GM18508 (cell line): Measurements from ENCODE around the gene SDC3.
"Not testable (repeated sequence)": the region's sequence is repeated elsewhere in the genome, so short reads cannot be mapped to it uniquely, and the experiment has no call there.

Source experiments
- ATAC-seq: cut with Tn5 transposase; IDR thresholded peaks from one replicate; pipeline ENCODE4 v1.9.1; 2021; ENCODE audit warnings: moderate number of reproducible peaks; ENCODE audit not compliant: insufficient read depth, unreplicated experiment

Gene SDC3

GRCh38 chr1:30879126-30879786 lies 29.3 kb downstream of the SDC3 start:
- ATAC-seq: no peak

GRCh38 chr1:30878559-30878958 lies 30.0 kb downstream of the SDC3 start:
- ATAC-seq: no peak

- no peak for ATAC-seq
Measured at GRCh38 chr1:30878016-30878415, 30.5 kb downstream of the SDC3 start.

- ATAC-seq: no peak
Measured at GRCh38 chr1:30877205-30877912, 31.2 kb downstream of the SDC3 start.

- ATAC-seq: no peak
Measured at GRCh38 chr1:30876451-30877204, 31.9 kb downstream of the SDC3 start.

GRCh38 chr1:30875916-30876315 lies 32.6 kb downstream of the SDC3 start:
- no peak for ATAC-seq

GRCh38 chr1:30875197-30875596 lies 33.4 kb downstream of the SDC3 start:
- ATAC-seq: no peak

- ATAC-seq: no peak
Measured at GRCh38 chr1:30874176-30874575, 34.4 kb downstream of the SDC3 start.

- no peak for ATAC-seq
Measured at GRCh38 chr1:30872948-30873263, 35.7 kb downstream of the SDC3 start.

- ATAC-seq: no peak
Measured at GRCh38 chr1:30872033-30872947, 36.3 kb downstream of the SDC3 start.

GRCh38 chr1:30871276-30871871 lies 37.2 kb downstream of the SDC3 start:
- no peak for ATAC-seq

- no peak for ATAC-seq
Measured at GRCh38 chr1:30870656-30871055, 37.9 kb downstream of the SDC3 start.

- no peak for ATAC-seq
Measured at GRCh38 chr1:30870035-30870434, 38.5 kb downstream of the SDC3 start.

GRCh38 chr1:30868833-30869435 lies 39.6 kb downstream of the SDC3 start:
- no peak for ATAC-seq

GRCh38 chr1:30868057-30868456 lies 40.5 kb downstream of the SDC3 start:
- not testable (repeated sequence) for ATAC-seq

GRCh38 chr1:30867537-30867936 lies 41.0 kb downstream of the SDC3 start:
- no peak for ATAC-seq

- ATAC-seq: no peak
Measured at GRCh38 chr1:30866594-30866993, 42.0 kb downstream of the SDC3 start.

GRCh38 chr1:30864681-30865080 lies 43.9 kb downstream of the SDC3 start:
- no peak for ATAC-seq

- no peak for ATAC-seq
Measured at GRCh38 chr1:30863858-30864604, 44.5 kb downstream of the SDC3 start.
